HG03108 (cell line): ENCODE measurements around the gene PRAMEF14.
"Not testable (repeated sequence)": the region's sequence is repeated elsewhere in the genome, so short reads cannot be mapped to it uniquely, and the experiment has no call there.

Experiments used
- ATAC-seq: cut with Tn5 transposase; IDR thresholded peaks from one replicate; pipeline ENCODE4 v1.9.1; 2021; ENCODE audit warnings: moderate library complexity; ENCODE audit not compliant: unreplicated experiment

Gene PRAMEF14, protein sequence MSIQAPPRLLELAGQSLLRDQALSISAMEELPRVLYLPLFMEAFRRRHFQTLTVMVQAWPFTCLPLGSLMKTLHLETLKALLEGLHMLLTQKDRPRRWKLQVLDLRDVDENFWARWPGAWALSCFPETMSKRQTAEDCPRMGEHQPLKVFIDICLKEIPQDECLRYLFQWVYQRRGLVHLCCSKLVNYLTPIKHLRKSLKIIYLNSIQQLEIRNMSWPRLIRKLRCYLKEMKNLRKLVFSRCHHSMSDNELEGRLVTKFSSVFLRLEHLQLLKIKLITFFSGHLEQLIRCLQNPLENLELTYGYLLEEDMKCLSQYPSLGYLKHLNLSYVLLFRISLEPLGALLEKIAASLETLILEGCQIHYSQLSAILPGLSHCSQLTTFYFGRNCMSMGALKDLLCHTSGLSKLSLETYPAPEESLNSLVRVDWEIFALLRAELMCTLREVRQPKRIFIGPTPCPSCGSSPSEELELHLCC

DNA sequence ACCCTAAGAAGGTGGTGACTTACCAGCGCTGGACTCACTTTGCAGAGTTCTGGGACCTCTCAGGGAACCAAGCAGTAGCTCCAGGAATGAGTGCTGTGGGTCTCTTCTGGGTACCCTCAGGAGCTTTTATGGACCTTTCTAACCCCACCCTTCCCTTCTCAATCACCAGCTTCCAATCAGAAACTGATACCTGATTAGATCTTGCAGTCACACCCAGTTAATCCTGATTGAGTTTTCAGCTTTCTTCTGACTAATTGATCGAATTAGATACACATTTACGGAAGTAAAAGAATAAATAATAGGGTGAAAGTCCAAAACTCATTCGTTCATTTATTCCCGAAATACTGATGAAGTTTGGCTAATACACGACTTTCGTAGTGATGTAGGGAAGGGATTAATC is at the start of gene PRAMEF14:
Gene PRAMEF14 (minus strand): TSS at position 101 of the 400 bp plus-strand sequence. CDS start 1,820 bp downstream, outside the sequence.
- ATAC-seq: not testable (repeated sequence)

DNA sequence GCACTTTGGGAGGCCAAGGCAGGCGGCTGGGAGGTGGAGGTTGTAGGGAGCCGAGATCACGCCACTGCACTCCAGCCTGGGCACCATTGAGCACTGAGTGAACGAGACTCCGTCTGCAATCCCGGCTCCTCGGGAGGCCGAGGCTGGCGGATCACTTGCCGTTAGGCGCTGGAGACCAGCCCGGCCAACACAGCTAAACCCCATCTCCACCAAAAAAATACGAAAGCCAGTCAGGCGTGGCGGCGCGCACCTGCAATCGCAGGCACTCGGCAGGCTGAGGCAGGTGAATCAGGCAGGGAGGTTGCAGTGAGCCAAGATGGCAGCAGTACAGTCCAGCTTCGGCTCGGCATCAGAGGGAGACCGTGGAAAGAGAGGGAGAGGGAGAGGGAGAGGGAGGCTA is 48.4 kb upstream of the PRAMEF14 start:
- not testable (repeated sequence) for ATAC-seq

DNA sequence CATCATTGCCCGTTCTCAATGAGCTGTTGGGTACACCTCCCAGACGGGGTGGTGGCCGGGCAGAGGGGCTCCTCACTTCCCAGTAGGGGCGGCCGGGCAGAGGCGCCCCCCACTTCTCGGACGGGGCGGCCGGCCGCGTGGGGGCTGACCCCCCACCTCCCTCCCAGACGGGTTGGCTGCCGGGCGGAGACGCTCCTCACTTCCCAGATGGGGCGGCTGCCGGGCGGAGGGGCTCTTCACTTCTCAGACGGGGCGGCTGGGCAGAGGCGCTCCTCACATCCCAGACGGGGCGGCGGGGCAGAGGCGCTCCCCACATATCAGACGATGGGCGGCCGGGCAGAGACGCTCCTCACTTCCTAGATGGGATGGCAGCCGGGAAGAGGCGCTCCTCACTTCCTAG is 47.8 kb upstream of the PRAMEF14 start:
- ATAC-seq: not testable (repeated sequence)

DNA sequence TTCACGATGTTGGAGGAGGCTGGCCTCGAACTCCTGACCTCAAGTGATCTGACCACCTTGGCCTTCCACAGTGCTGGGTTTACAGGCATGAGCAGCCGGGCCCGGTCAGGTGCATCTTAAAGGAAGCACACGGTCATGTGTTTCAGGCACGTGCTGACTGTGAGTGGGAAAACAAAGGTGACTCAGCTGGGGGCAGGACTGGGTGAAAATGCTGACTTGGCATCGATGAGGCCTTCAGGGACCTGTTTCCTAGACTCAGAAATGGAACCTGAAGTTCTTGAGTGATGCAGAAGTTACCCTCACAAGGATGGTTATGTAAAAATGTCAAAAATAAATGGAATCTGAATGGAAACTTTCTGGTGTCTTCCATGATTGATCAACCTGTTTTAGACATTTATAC is 46.1 kb upstream of the PRAMEF14 start:
- not testable (repeated sequence) for ATAC-seq

DNA sequence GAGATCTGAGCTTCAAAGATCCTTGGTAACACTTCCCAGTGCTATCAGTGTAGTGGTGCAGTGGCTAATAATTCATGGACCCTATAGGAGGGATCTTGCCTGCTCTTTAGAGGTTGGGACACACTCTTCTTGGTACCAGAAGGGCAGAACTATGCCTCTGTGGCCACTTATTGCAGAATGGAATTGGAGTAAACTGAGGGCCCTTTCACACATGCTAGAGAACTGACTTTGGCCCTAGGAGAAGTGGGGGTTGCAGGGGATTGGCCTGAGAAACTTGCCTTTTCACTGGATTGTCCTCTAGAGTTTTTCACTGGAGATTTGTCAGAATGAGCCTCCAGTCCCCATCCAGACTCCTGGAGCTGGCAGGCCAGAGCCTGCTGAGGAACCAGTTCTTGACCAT is 42.4 kb upstream of the PRAMEF14 start, which contains the start of gene PRAMEF17:
Gene PRAMEF17 (plus strand): TSS at position 301 of the 400 bp plus-strand sequence. CDS start 26 bp downstream, at position 327.
- ATAC-seq: not testable (repeated sequence)

DNA sequence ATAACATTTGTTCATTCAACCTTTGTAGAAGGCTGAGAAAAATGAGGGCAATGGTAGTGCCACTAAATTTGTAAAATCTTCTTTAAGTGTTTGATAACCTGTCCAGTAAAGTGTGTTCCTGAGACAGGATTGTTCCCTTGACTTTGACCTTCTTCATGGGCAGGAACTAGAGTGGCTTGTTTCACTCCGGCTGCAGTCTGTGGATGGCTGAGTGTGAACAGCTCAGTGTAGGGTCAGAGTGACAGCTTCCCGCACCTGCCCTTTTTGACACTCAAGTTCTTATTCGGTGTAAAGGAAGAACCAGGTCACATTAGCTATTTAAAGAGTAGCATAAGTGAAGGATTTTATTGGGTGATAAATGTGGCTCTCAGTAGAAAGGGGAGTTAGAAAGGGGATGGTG is 33.4 kb upstream of the PRAMEF14 start:
- not testable (repeated sequence) for ATAC-seq

DNA sequence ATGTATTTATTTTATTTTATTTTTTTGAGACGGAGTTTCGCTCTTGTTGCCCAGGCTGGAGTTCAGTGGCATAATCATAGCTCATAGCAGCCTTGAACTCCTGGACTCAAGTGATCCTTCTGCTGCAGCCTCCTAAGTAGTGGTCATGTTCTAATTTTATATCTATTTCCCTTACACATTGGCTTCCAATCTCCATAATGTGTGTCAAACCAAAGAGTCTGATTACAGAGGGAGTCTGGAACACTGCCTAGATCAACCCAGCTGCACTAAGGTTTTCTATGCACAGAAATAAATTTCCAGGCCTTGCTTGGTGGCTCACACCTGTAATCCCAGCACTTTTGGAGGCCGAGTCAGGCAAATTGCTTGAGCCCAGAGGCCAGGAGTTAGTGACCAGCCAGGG is 32.0 kb upstream of the PRAMEF14 start:
- ATAC-seq: not testable (repeated sequence)

DNA sequence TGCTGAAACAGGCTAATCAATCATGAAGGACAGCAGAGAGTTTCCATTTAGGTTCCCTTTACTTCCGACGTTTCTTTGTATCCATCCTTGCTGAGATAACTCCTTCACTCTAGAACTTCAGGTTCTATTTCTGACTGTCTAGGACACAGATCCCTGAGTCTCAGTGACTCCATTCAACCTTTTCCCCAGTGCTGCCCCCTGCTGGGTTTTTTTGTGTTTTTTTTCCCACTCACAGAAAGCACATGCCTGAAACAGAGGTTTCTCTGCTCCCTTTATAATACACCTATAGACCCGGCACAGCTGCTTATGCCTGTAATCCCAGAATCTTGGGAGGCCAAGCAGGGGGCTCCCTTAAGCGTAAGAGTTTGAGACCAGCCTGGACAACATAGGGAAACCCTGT is 21.6 kb upstream of the PRAMEF14 start:
- not testable (repeated sequence) for ATAC-seq

DNA sequence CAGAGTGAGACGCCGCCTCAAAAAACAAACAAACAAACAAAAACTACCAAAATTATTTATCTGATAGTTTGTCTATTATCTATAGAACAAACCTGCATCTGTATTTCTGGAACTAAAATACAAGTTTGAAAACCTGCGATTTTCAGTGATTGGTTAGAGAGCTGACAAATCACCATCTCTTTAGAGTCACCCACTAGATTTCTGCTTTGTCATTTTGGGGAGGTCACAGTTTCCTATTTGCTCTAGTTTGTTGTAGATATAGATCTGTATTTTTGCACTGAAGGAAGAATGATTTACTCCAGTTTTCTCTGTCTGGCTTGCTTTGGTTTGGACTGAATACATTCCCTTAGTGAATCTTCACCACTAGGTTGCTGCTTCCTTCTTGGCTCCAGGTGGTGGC is 19.6 kb upstream of the PRAMEF14 start:
- not testable (repeated sequence) for ATAC-seq

DNA sequence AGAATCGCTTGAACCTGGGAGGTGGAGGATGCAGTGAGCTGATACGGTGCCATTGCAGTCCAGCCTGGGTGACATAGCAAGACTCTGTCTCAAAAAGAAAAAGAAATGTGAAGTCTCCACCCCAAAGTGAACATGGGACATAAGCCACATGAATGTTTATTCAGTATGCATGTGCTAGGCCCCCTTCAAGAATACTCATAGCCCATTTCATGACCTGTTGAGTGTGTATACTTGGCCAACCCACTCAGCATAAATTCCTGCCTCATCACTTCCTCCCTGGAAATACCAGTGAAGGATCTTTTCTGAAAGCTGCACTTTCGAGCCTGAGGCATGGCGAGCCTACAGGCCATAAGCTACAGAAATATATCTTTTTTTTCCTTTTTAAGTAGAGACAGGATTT is 18.0 kb upstream of the PRAMEF14 start:
- not testable (repeated sequence) for ATAC-seq

DNA sequence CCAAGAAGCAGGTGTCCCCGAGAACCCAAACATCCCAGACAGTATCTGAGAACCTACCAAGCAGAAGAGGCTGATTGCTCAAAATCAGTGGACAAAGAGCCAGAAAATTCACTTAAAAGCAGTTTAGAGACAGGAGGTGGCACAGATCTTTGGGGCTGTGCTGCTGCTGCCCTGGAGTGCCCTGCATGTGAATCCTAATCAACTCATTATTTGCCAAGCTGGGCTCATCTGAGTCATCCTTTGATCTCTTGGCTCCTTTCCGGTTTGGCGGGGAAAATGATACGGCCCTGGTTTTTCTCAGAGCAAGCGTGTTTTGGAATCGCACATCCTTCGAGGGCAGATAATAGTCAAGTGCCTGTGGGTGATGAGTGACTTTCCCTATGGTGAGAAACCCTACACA is 15.4 kb upstream of the PRAMEF14 start:
- not testable (repeated sequence) for ATAC-seq

DNA sequence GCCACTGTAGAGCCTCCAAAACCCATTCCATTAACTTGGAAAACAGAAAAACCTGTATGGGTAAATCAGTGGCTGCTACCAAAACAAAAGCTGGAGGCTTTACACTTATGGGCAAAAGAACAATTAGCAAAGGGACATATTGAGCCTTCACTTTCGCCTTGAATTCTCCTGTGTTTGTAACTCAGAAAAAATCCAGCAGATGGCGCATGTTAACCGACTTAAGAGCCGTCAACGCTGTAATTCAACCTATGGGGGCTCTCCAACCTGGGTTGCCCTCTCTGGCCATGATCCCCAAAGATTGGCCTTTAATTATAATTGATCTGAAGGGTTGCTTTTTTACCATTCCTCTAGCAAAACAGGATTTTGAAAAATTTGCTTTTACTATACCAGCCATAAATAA is 9.8 kb upstream of the PRAMEF14 start:
- ATAC-seq: not testable (repeated sequence)

DNA sequence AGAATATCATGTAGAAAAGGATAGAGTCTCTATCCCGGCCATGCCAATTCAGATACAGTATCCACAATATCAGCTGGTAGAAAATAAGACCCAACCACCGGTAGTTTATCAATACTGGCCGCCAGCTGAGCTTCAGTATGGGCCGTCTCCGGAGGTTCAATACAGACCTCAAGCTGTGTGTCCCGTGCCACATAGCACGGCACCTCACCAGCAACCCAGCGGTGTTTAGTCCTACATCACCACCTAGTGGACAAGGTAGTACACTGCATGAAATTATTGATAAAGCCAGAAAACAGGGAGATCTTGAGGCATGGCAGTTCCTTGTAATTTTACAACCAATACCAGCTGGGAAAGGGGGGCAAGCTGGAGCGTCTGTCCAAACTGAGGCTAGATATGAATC is 7.5 kb upstream of the PRAMEF14 start:
- not testable (repeated sequence) for ATAC-seq

DNA sequence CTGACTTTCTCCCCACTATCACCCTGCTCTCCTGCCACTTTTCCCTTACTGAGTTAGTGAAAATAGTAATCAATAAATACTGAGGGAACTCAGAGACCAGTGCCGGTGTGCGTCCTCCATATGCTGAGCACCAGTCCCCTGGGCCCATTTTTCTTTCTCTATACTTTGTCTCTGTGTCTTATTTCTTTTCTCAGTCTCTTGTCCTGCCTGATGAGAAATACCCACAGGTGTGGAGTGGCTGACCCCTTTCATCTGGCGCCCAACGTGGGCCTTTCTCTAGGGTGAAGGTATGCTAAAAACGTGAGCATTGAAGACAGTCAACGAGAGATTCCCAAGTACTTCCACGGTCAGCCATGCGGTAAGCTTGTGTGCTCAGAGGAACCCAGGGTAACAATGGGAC is 6.5 kb upstream of the PRAMEF14 start:
- ATAC-seq: not testable (repeated sequence)

DNA sequence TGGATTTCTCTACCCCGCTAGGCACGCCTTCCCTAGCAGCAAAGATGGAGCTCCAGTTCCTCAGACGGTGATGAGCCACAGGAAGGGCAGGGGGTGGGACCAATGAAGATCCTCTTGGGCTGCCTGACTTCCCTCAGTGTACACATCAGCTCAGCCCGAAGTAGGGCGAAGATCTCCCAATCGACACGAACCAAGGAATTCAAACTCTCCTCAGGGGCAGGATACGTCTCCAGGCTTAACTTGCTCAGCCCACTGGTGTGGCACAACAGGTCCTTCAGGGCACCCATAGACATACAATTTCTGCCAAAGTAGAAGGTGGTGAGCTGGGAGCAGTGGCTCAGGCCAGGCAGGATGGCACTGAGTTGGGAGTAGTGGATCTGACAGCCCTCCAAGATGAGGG is 4.4 kb downstream of the PRAMEF14 start:
- ATAC-seq: not testable (repeated sequence)

DNA sequence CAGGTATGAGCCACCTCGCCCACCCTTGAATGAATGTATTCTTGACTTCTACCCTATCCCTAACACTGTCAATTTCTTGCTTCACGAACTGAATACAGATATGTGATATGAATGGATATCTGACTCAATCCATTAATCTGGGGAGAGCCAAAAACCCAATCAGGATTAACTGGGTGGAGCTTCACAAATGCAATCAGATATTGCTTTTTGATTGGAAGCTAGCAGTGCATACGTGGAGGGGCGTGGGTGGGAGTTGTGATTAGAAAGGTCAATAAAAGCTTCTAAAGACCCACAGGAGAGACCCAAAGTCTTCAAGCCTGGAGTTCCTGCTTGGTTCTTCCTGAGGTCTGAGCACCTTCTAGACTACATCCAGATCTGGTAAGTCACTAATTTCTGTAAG is 31.7 kb downstream of the PRAMEF14 start, which contains the start of gene PRAMEF15:
Gene PRAMEF15 (plus strand): TSS at position 301 of the 400 bp plus-strand sequence. CDS start 2,827 bp downstream, outside the sequence.
- ATAC-seq: not testable (repeated sequence)

DNA sequence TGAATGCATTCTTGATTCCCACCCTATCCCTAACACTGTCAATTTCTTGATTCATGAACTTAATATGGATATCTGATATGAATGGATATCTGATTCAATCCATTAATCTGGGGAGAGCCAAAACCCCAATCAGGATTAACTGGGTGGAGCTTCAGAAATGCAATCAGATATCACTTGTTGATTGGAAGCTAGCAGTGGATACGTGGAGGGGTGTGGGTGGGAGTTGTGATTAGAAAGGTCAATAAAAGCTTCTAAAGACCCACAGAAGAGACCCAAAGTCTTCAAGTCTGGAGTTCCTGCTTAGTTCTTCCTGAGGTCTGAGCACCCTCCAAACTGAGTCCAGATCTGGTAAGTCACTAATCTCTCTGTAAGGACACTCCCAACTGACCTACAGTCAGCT is 43.7 kb downstream of the PRAMEF14 start, which contains the start of gene PRAMEF33:
Gene PRAMEF33 (plus strand): TSS at position 301 of the 400 bp plus-strand sequence. CDS start 2,416 bp downstream, outside the sequence.
- not testable (repeated sequence) for ATAC-seq

DNA sequence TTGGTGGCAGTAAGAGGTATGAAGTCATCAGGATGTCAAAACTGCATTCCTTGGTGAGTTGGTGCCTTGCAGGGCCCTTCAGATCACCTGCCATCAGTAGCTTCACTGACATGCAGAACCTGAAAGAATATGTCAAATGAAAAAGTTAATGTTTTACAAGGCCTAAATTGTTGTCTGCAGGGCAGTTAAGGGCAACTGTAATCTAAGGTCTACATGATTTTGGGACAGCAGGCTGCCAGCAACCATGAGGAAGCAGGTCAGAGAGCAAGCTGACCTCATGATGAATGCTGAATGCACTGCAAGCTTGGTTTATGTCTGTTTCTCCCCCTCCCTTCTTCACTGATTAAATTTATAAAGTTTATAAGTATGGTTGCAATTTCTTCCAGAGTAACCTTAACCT is 44.7 kb downstream of the PRAMEF14 start:
- ATAC-seq: not testable (repeated sequence)

DNA sequence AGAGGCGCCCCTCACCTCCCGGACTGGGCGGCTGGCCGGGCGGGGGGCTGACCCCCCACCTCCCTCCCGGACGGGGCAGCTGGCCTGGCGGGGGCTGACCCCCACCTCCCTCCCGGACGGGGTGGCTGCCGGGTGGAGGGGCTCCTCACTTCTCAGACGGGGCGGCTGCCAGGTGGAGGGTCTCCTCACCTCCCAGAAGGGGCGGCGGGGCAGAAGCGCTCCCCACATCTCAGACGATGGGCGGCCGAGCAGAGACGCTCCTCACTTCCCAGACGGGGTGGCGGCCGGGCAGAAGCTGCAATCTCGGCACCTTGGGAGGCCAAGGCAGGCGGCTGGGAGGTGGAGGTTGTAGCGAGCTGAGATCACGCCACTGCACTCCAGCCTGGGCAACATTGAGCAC is 48.2 kb downstream of the PRAMEF14 start:
- not testable (repeated sequence) for ATAC-seq

DNA sequence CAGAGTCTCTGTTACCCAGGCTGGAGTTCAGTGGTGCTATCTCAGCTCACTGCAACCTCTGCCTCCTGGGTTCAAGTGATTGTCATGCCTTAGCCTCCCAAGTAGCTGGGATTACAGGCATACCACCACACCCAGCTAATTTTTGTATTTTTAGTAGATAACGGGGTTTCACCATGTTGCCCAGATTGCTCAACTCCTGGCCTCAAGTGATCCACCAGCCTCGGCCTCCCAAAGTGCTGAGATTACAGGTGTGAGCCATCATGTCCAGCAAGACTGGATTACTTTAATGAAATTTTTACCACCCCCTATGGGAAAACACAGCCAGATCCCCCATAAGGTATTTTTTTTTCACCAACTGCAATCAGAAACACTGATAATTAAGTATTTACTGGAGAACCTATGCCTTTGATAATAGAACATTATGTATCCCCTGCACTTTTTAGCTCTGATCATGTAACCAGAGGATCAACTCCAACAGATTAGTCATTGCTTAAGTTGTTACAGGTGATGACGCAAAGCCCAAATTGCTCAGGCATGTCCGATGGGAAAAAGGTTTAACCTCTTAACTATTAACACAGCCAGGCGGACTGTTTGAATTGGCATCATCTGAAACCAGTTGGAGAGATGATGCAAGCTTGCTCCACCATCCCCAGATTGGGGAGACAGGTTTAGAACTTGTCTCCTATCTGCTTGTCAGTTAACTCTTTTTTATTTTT is 49.6 kb downstream of the PRAMEF14 start:
- not testable (repeated sequence) for ATAC-seq
